ENCODE results near the gene FTO. TPM values are rescaled to one million over a fixed set of nuclear protein-coding genes. Genes with fewer than 3 reads are reported as not detected.

The FTO gene
- total RNA-seq, 1 donor from 2014 or later: 107 TPM

- intact Hi-C loops (cut with DNase I): no loop called here
- ATAC-seq (no peak), DNase-seq (ENCODE audit: low spot score) (no peak)
Measured at GRCh38 chr16:53964145-53964790, 260.3 kb downstream of the FTO start.

- DNase-seq (ENCODE audit: low spot score): no peak
- ATAC-seq: no peak
Measured at GRCh38 chr16:53966821-53967571, 263.0 kb downstream of the FTO start.

GRCh38 chr16:53967572-53967971, 263.6 kb downstream of the FTO start:
- no peak for DNase-seq (ENCODE audit: low spot score)
- intact Hi-C loops (cut with DNase I): no loop called here
- ATAC-seq: no peak

More at GRCh38 chr16:53966821-53967571, 263.0 kb downstream of the FTO start:
- intact Hi-C loops (cut with DNase I): no loop called here

DNA sequence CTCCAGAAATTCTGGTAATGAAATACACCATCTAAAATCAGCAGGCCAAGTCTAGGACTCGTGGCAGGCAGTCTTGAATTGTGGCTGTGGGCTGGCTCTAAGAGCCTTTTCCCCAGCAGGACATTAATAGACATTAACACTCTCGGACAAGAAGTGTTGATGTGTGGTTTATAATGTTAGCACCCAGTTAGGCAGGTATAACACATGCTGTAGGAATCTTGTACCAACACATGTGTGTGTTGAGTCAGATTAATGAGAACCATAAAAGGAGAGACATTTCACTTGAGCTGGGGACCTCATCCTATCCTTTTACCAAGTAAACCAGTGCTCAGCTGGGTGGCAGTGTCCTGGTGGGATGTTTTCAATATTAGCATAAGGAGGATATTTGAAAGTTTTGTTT, 264.5 kb downstream of the FTO start:
- DNase-seq (ENCODE audit: low spot score): no peak
- intact Hi-C loops (cut with DNase I): no loop called here

DNA sequence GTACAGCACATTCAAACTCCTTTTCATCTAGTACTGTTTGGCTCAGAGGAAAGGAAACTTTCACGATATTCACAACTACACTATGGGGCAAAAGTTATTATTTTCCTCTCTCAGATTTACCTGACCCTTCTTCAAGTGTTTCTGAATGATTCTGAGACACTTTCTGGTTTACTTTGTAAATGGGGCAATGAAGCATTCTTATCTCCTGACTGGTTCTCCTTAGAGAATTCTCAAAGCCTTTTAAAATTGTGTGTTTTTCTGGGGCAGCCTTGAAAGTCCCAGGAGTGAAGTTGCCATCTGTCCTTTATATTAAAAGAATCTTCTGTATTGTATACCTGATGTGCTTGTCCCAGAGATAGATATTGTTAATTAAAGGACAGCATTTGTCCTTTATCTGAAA, 264.9 kb downstream of the FTO start:
- ATAC-seq (no peak), DNase-seq (ENCODE audit: low spot score) (no peak)
- intact Hi-C loops (cut with DNase I): loop anchor here (1.0 kb wide), 1 partner anchor 23 kb away; no protein-coding TSS in a partner anchor

More for the DNA sequence above, 264.5 kb downstream of the FTO start:
- no peak for ATAC-seq

DNA sequence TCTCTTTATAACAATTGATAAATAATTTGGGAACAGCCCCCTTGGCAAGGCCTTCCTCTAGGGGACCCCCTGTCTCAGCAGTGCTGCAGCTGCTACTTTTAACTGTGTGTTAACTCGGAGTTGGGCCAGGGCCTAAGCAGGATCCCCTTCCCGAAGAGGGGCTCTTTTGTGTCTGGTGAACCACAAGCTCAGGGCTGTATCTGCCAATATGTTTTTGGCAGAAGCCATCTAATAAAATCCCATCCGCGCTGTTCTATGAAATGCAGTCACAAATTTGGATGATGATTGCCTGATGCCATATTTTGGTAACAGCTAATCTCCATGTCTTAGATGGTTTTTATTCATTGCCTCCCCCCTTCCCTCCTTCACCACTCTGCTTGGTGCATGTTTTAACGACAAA, 267.7 kb downstream of the FTO start:
- intact Hi-C loops (cut with DNase I): no loop called here
- DNase-seq (ENCODE audit: low spot score) (no peak), ATAC-seq (no peak)

GRCh38 chr16:53973021-53973420, 269.1 kb downstream of the FTO start:
- intact Hi-C loops (cut with DNase I): no loop called here
- no peak for ATAC-seq
- DNase-seq (ENCODE audit: low spot score): no peak

DNA sequence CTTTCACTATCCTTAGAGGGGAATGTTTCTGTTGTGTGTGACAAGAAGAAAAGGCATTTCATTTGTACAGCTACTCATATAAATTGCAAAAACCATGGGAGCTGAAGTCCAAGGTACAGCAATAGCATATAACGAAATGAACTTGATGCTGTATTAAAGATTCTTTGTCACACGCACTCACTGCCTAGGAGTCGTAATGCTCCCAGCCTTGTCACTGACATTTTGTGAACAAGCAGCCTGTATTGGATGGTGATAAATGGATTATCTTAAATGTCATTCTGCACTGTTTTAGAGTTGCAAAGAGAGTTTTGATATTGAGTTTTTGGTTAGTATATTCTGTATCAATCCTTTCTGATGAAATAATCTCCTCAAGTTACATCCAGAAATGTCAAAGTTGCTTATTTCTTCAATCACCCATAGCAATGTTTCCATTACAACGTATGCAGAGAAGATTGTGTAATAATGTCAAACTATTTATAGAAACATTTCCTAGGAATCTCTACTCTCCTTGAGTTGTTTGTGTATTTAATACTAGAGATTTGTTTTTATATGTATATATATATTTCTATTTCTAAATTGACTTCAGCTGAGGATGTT, 270.6 kb downstream of the FTO start:
- DNase-seq (ENCODE audit: low spot score) (no peak), ATAC-seq (no peak)
- intact Hi-C loops (cut with DNase I): no loop called here

DNA sequence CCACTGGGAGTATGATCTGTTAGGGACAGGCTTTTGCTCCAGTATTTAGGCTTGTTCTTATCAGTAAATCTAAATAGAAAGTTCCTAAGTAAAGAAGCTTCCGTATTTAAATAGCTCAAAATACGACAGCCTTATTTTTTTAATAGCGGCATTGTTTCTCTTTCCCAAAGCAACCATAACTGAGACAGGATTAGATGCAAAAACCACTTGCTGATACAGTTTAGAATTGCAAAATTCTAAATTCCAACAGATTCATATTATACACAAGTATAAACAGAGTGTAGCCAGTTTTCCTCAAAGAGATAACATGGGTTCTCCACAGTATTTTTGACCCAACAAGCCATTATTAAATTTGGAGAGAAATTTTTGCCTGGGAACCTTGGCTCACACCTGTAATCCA, 276.7 kb downstream of the FTO start:
- intact Hi-C loops (cut with DNase I): no loop called here
- no peak for DNase-seq (ENCODE audit: low spot score)
- no peak for ATAC-seq

GRCh38 chr16:53982631-53983042, 278.7 kb downstream of the FTO start:
- intact Hi-C loops (cut with DNase I): no loop called here
- ATAC-seq: no peak

GRCh38 chr16:53984936-53985335, 281.0 kb downstream of the FTO start:
- intact Hi-C loops (cut with DNase I): no loop called here
- DNase-seq (ENCODE audit: low spot score): no peak
- no peak for ATAC-seq

More at GRCh38 chr16:53982631-53983042, 278.7 kb downstream of the FTO start:
- DNase-seq (ENCODE audit: low spot score): no peak

DNA sequence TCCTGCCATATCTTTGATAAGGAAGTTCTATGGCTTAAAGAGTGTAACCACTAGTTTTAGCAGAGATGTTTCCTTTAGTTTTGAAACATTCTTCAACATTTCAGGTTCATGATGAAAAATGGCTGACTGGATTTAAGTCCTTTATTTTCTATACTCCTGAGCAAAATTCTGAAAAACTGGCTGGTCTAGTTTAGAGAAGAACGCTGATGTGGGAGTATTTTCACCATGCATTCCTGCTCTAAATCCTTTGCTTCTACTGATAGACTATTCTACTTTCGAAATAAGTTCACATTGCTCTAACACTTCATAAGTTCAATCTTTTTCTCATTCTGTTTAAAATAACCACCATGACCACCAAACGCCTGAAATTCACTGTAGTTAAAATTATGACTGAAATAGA, 281.9 kb downstream of the FTO start:
- no peak for ATAC-seq
- intact Hi-C loops (cut with DNase I): no loop called here
- DNase-seq (ENCODE audit: low spot score): no peak

DNA sequence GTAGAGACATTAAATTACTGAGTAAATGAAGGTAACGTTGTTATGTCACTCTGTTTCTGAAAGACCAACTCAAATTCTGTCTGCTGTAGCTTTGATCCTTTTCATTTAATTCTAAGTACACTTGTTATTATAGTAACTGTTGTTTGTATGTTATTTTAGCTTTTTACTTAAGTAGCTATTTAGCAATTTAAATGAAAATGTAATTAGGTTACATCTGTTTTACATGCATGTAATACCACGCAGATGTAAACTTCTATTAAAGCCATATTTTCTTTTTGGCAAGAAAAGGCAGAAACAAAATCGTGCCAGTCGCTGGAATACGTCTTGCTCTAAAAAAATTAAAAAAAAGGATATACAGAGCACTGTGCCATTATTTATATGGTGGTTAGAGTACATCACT, 282.8 kb downstream of the FTO start:
- intact Hi-C loops (cut with DNase I): no loop called here
- no peak for ATAC-seq

DNA sequence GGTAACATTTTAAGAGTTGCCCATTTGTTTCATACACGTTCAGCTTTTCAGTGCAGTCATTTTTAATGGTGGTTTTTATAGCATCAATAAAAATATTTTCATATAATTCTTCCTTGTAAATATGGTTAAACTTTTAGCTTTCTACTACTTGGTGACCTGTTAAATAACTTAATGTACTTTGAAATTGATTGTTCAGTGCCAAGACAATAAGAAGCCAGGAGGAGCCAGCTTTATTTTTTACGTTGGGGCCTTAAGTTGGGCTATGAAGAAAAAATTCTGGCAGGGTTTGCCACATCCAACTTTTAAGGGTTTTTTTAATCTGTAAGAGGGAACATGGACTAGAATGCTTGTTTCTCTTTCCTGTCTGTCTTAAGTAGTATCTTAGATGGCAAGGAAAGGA, 284.2 kb downstream of the FTO start:
- DNase-seq (ENCODE audit: low spot score): no peak
- intact Hi-C loops (cut with DNase I): no loop called here
- no peak for ATAC-seq

More for the DNA sequence above, 282.8 kb downstream of the FTO start:
- no peak for DNase-seq (ENCODE audit: low spot score)

- DNase-seq (ENCODE audit: low spot score) (no peak), ATAC-seq (no peak)
- intact Hi-C loops (cut with DNase I): no loop called here
Measured at GRCh38 chr16:53989597-53989996, 285.6 kb downstream of the FTO start.

DNA sequence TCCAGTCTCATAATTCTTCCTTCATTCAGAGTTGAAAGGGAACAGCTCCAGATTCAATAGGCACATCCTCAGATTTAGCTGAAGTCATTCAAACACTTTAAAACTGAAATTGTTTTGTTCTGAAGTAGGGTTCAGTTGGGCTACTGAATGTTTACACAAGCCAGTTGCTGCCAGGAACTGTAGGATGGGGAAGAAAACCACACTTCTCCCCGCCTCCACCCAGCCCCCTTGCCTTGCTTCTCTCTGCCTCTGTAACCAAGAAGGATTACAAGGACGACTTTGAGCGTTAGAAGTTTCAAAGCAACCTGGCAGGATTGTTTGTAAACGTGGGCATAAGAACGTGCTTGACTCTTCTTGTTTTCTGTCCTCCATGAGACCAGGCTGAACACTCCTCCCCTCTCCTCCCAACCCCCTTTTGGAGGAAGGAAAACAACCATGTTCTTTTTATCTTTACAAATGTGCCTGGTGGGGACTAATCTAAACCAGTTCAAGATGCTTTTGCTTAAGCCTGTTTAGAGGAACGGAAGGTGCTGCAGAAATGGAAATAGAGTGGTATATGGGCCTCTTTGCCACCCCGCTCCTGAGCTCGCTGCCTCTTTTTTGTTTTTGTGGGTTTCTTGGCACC, 287.9 kb downstream of the FTO start:
- ATAC-seq: peak; percentile 62
- intact Hi-C loops (cut with DNase I): loop anchor here (1.0 kb wide), 1 partner anchor 23 kb away; no protein-coding TSS in a partner anchor
- no peak for DNase-seq (ENCODE audit: low spot score)

GRCh38 chr16:53995378-53995777, 291.4 kb downstream of the FTO start:
- intact Hi-C loops (cut with DNase I): no loop called here
- DNase-seq (ENCODE audit: low spot score): no peak
- no peak for ATAC-seq

DNA sequence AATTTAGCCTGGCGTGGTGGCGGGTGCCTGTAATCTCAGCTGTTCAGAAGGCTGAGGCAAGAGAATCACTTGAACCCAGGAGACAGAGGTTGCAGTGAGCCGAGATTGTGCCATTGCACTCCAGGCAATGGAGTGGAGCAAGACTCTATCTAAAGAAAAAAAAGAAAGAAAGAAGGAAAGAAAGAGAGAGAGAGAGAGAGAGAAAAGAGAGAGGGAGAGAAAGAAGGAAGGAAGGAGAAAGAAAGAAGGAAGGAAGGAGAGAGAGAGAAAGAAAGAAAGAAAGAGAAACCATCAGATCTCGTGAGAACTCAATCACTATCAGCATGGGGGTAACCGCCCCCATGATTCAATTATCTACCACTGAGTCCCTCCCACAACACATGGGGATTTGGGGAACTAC, 293.0 kb downstream of the FTO start:
- no peak for DNase-seq (ENCODE audit: low spot score)
- intact Hi-C loops (cut with DNase I): no loop called here
- no peak for ATAC-seq

DNA sequence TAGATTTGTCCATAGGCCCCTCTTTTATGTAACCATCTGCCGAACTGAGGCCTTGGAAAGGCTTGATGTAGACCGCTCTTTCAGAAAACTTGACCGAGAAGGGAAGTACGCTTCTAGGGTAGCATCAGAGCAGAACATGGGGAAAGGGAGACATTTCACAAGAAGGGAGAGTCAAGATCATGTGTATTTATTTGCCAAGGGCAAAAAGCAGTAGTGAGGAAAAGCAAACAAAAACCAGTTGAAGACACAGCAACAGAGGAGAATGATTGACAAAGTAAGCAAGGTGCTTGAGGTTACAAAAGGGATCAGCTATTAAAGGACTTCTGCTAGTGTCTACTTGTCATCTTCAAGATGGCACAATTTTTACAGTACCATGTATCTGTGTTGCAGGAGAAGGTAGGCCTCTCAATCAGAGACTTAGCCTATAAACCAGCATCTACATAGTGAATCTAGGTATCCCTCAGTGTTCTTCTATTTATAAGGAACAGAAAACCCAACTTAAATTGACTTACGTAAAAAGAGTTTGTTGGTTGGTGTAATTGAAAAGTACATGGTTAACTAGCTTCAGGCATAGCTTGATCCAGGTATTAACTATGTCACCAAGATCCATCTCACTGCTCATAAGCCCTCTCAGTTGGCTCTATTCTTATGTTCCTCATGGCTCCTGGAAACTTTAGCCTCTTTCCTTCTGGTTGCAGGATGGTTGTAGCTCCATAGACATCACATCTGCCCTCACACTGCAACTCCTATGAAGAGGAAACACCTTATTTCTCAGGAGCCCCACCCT, 294.3 kb downstream of the FTO start:
- intact Hi-C loops (cut with DNase I): no loop called here
- ATAC-seq (no peak), DNase-seq (ENCODE audit: low spot score) (no peak)

Data from sciatic nerve (tissue), 2 donors.